A549 (cell line): ENCODE data around the gene TOMM20.

ENCODE experiments used
- CEBPB ChIP-seq, 2 experiments: fragments of >200 bp in 1 of 2; sonication (Bioruptor Twin) in 1 of 2; formaldehyde crosslinking in 1 of 2; IDR thresholded peaks; 2 replicates each; pipeline ENCODE4 v1.6.1; 2012 to 2016
- NFE2L2 ChIP-seq: fragments of 150-350 bp; conservative IDR thresholded peaks from 2 replicates; pipeline ENCODE4 v1.6.1; 2014; ENCODE audit warnings: low read length
- PHF8 ChIP-seq: fragments of 200-600 bp; sonication (generic); IDR thresholded peaks from 2 replicates; pipeline ENCODE4 v1.6.1; 2016; ENCODE audit warnings: low read depth, mild to moderate bottlenecking, antibody characterized with exemption, moderate library complexity, borderline replicate concordance
- RAD21 ChIP-seq, 2 experiments: fragments of >200 bp in 1 of 2; sonication (Bioruptor Twin) in 1 of 2; formaldehyde crosslinking in 1 of 2; IDR thresholded peaks in 1 of 2; conservative IDR thresholded peaks in 1 of 2; 2 replicates in 1 of 2; 3 replicates in 1 of 2; pipeline ENCODE4 v1.6.1; 2012 to 2018; ENCODE audit warnings: inconsistent platforms in 1 of 2
- REST ChIP-seq: fragments of 200-600 bp; sonication (generic); IDR thresholded peaks from 2 replicates; pipeline ENCODE4 v1.6.1; 2016; ENCODE audit warnings: antibody characterized with exemption, mild to moderate bottlenecking, moderate library complexity
- RFX5 ChIP-seq: fragments of 450-650 bp; IDR thresholded peaks from 2 replicates; pipeline ENCODE4 v1.7.1; 2014; ENCODE audit warnings: antibody characterized with exemption, mild to moderate bottlenecking, moderate library complexity
- RNF2 ChIP-seq: fragments of 200-600 bp; sonication (generic); IDR thresholded peaks from 2 replicates; pipeline ENCODE4 v1.6.1; 2016; ENCODE audit warnings: low read depth, mild to moderate bottlenecking, antibody characterized with exemption, moderate library complexity, borderline replicate concordance
- SMC3 ChIP-seq: fragments of >200 bp; sonication (Bioruptor Twin); formaldehyde crosslinking; IDR thresholded peaks from 3 replicates; pipeline ENCODE4 v1.6.1; 2018; ENCODE audit warnings: inconsistent platforms
- TF ChIP-seq, protein P1 (sequence below): fragments of >200 bp; sonication (Bioruptor Twin); formaldehyde crosslinking; IDR thresholded peaks from 3 replicates; pipeline ENCODE4 v1.5.1; 2016

DNA sequence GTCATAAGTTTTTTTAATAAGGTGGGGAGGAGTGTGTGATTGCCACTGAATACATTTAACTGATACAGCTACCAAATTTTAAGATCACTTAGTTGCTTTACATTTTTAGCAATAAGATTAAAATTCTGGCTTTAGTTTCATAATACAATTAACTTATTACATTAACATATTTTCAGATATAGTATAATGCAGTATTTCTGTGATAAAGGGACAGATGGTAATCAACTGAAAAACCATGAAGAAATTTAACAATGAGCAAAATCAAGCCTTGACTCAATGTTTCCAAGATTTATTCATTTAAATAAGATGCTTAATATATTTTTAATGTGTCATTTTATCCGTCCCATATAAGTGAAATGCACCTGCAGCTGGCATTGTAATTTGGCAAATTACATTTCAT is 4.0 kb downstream of the TOMM20 start:
- TF ChIP-seq CEBPB (IDR thresholded peaks at IDR 0.05) = no peak
- TF ChIP-seq RAD21 (conservative IDR thresholded peaks at IDR 0.05 in 1 of 2, IDR thresholded peaks at IDR 0.05 in 1 of 2) = no peak
- TF ChIP-seq, protein P1, sequence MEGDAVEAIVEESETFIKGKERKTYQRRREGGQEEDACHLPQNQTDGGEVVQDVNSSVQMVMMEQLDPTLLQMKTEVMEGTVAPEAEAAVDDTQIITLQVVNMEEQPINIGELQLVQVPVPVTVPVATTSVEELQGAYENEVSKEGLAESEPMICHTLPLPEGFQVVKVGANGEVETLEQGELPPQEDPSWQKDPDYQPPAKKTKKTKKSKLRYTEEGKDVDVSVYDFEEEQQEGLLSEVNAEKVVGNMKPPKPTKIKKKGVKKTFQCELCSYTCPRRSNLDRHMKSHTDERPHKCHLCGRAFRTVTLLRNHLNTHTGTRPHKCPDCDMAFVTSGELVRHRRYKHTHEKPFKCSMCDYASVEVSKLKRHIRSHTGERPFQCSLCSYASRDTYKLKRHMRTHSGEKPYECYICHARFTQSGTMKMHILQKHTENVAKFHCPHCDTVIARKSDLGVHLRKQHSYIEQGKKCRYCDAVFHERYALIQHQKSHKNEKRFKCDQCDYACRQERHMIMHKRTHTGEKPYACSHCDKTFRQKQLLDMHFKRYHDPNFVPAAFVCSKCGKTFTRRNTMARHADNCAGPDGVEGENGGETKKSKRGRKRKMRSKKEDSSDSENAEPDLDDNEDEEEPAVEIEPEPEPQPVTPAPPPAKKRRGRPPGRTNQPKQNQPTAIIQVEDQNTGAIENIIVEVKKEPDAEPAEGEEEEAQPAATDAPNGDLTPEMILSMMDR = no peak
- TF ChIP-seq REST = no peak
- TF ChIP-seq RFX5 = no peak
- no peak for TF ChIP-seq NFE2L2
- no peak for TF ChIP-seq SMC3
- TF ChIP-seq PHF8 = no peak
- no peak for TF ChIP-seq RNF2
